Activated CD8-positive, alpha-beta T cell treated with anti-CD3 and anti-CD28 coated beads for 36 hours (primary cell): ENCODE results near the gene HABP2. TPM values are rescaled to one million over a fixed set of nuclear protein-coding genes. Genes with fewer than 3 reads are reported as not detected.

Experiments used
- ATAC-seq: fragments of 200-7000 bp; cut with Tn5 transposase; one replicate; pipeline ENCODE4 v1.10.0; 2021; ENCODE audit warnings: mild to moderate bottlenecking, moderate library complexity
- CTCF ChIA-PET: fragments of 350-600 bp; sonication (Branson Sonifier 250); formaldehyde crosslinking; loops from one replicate; lab custom pipeline; 2021; ENCODE audit warnings: antibody characterized with exemption; lab: Charles Lee
- POLR2A ChIA-PET: fragments of 350-600 bp; sonication (Branson Sonifier 250); formaldehyde crosslinking; loops from one replicate; lab custom pipeline; 2021; ENCODE audit warnings: antibody characterized with exemption; lab: Charles Lee
- DNase-seq: peaks from one replicate; pipeline ENCODE4 v3.0.0-alpha.2; 2020
- H3K27ac Mint-ChIP-seq: one replicate; pipeline ENCODE4 v1.8.0; 2021; ENCODE audit warnings: mild to moderate bottlenecking, mixed read lengths
- H3K27me3 Mint-ChIP-seq: one replicate; pipeline ENCODE4 v1.8.0; 2021; ENCODE audit warnings: mixed read lengths
- H3K36me3 Mint-ChIP-seq: one replicate; pipeline ENCODE4 v1.8.0; 2021; ENCODE audit warnings: low read depth, mixed read lengths
- H3K4me1 Mint-ChIP-seq: one replicate; pipeline ENCODE4 v1.8.0; 2021; ENCODE audit warnings: low read depth, mixed read lengths
- H3K4me3 Mint-ChIP-seq: one replicate; pipeline ENCODE4 v1.8.0; 2021; ENCODE audit warnings: mild to moderate bottlenecking, moderate library complexity, mixed read lengths
- H3K9me3 Mint-ChIP-seq: one replicate; pipeline ENCODE4 v1.8.0; 2021; ENCODE audit warnings: mixed read lengths
- CTCF ChIP-seq: fragments of 200-600 bp; IDR thresholded peaks from one replicate; pipeline ENCODE4 v1.8.0; 2022; ENCODE audit warnings: antibody characterized with exemption, mild to moderate bottlenecking
- intact Hi-C: fragments of 100-400 bp; cut with micrococcal nuclease; formaldehyde crosslinking; loops from one replicate; pipeline ENCODE4 v1.10.0; 2022
- total RNA-seq, 2 experiments: library from RNA; stranded (reverse); gene quantifications; one replicate each; pipeline ENCODE4 v1.2.3, GENCODE V29; 2021

The HABP2 gene
- total RNA-seq, 2 experiments from 2014 or later: not detected

DNA sequence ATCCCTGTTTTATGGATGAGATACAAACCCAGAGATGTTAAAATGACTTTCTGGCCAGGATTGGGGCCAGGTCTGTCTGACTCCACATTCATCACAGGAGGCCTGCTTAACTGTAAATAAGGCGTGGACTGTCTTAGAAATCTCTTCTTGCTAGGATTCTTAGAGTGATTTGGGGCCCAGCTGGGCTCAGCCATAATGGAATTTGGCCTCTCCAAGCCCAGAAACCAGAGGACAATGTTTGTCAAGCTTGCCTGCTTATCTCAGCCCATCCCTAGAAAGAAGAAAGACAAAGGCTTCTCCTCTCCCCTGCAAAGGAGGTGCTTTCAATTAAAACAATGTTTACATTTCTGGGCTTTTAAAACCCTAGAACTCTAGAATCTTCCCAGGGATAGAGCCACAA is 2.9 kb downstream of the HABP2 start:
- DNase-seq (no peak), ATAC-seq (no peak)
- H3K9me3 Mint-ChIP-seq: no peaks in the 10 kb centered on the region
- no peak for TF ChIP-seq CTCF
- ChIA-PET CTCF (interaction anchor here (0.6 to 1.2 kb wide), 2 partner anchors 8 to 11 kb away, joined by 3 to 5 read pairs; no protein-coding TSS in a partner anchor), POLR2A (no interaction called here)
- intact Hi-C loops: no loop called here
- no peak overlapping the region for H3K4me3 Mint-ChIP-seq
- no peaks in the 10 kb centered on the region for H3K4me1 Mint-ChIP-seq
- peaks cover 20% of the 10 kb centered on the region for H3K27me3 Mint-ChIP-seq
- H3K27ac Mint-ChIP-seq: no peak overlapping the region
- no peaks in the 10 kb centered on the region for H3K36me3 Mint-ChIP-seq

DNA sequence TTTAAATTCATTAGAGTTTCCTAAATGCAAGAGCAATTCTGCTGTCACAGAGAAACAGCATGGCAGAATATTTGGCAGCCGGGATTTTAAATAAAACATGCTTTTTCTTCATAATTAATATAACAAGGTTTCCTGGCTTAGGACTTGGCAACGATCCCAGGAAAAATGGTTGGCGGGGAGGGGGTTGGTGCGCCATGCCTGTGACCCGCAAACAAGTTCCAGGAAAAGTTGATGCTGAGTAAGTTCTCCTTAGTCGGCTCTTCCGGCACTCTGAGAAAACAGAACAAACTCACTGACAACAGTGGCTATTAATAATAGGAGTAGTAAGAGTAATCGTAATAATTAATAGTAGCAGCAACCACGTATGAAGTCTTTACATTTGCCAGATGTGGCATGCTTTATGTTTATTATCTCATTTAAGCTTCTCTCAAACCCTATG is 4.6 kb downstream of the HABP2 start:
- Mint-ChIP-seq H3K27me3 (peaks cover 20% of the 10 kb centered on the region), H3K9me3 (no peaks in the 10 kb centered on the region), H3K4me3 (no peak overlapping the region), H3K27ac (no peak overlapping the region), H3K36me3 (no peaks in the 10 kb centered on the region), H3K4me1 (no peaks in the 10 kb centered on the region)
- no peak for TF ChIP-seq CTCF
- intact Hi-C loops: no loop called here
- ChIA-PET POLR2A (no interaction called here), CTCF (no interaction called here)
- DNase-seq (no peak), ATAC-seq (no peak)

GRCh38 chr10:113557903-113558321 is 5.1 kb downstream of the HABP2 start:
- Mint-ChIP-seq H3K27ac (no peak overlapping the region), H3K4me1 (no peaks in the 10 kb centered on the region), H3K9me3 (no peaks in the 10 kb centered on the region), H3K36me3 (no peaks in the 10 kb centered on the region), H3K4me3 (no peak overlapping the region), H3K27me3 (peaks cover 20% of the 10 kb centered on the region)
- DNase-seq (no peak), ATAC-seq (no peak)
- POLR2A ChIA-PET: no interaction called here
- CTCF ChIA-PET: no interaction called here
- TF ChIP-seq CTCF: no peak
- intact Hi-C loops: no loop called here

DNA sequence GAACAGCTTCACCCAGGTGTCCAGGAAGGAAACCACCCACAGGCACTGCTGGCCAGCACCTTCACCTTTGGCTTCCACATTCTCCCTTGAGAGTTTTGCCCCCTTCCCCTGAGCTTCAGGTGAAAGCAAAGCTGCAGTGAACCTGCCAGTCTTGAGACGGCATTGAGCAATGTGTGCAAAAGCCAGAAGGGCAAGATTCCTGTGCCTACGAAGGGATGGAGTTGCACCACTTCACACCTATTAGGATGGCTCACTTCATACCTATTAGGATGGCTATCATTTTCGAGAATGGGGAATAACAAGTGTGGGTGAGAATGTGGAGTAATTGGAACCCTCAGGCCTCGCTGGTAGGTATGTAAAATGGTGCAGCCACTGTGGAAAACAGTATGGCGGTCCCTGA is 7.2 kb downstream of the HABP2 start:
- intact Hi-C loops: loop anchor here (5.0 to 10.0 kb wide), 2 partner anchors 33 to 1085 kb away; no protein-coding TSS in a partner anchor
- no peak overlapping the region for H3K4me3 Mint-ChIP-seq
- no peaks in the 10 kb centered on the region for H3K36me3 Mint-ChIP-seq
- ChIA-PET CTCF (no interaction called here), POLR2A (no interaction called here)
- no peaks in the 10 kb centered on the region for H3K9me3 Mint-ChIP-seq
- ATAC-seq (no peak), DNase-seq (no peak)
- no peak for TF ChIP-seq CTCF
- no peak overlapping the region for H3K27ac Mint-ChIP-seq
- H3K4me1 Mint-ChIP-seq: no peaks in the 10 kb centered on the region
- peaks cover 18% of the 10 kb centered on the region for H3K27me3 Mint-ChIP-seq

DNA sequence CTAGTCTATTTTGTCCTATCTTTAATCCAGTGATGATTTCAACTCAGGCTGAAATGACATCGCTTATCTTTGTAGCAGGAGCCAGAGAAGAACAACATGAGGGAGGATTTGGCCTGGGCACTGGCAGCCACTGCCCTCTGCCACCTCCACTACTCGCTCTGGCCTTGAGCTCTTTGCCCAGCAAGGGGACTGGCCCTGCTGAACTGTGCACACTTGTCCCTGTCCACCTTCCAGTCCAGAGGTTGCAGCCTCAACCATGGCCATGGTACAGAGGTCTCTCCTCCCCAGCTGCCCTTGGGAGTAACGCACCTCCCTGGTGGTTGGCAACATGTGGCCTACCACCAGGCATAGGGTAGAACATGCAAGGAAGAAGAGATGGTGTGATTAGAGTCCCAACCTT is 8.4 kb downstream of the HABP2 start:
- Mint-ChIP-seq H3K36me3 (no peaks in the 10 kb centered on the region), H3K27ac (no peak overlapping the region), H3K9me3 (no peaks in the 10 kb centered on the region), H3K4me3 (no peak overlapping the region), H3K27me3 (peaks cover 13% of the 10 kb centered on the region), H3K4me1 (no peaks in the 10 kb centered on the region)
- ChIA-PET POLR2A (no interaction called here), CTCF (no interaction called here)
- intact Hi-C loops: loop anchor here (5.0 to 10.0 kb wide), 2 partner anchors 34 to 1086 kb away; no protein-coding TSS in a partner anchor
- ATAC-seq (no peak), DNase-seq (no peak)
- TF ChIP-seq CTCF: no peak
